HepG2 (cell line): Measurements from ENCODE around the gene HTRA2. TPM values are rescaled to one million over a fixed set of nuclear protein-coding genes. Genes with fewer than 3 reads are reported as not detected.
A peak's percentile ranks its signal among the peaks of the same experiment; 100 is the strongest.

Experiments
- ATAC-seq: fragments of 200-7000 bp; cut with Tn5 transposase; 3 replicates; pipeline ENCODE4 v1.9.1; 2020; ENCODE audit warnings: mild to moderate bottlenecking, moderate library complexity
- BruUV-seq: library from RNA; stranded (reverse); fragments of 400-500 nt; replicated peaks from 2 replicates; lab custom pipeline; 2021; lab: Mats Ljungman, UMichigan
- CTCF ChIA-PET: fragments of 300-600 bp; formaldehyde crosslinking; extraction: SDS; loops from one replicate; lab custom pipeline; 2021; ENCODE audit warnings: low total read pairs, inconsistent platforms, low intra/inter-chr PET ratio; lab: Yijun Ruan, JAX
- POLR2A ChIA-PET: fragments of 350-600 bp; sonication (Branson Sonifier 250); formaldehyde crosslinking; loops from one replicate; lab custom pipeline; 2020; ENCODE audit warnings: antibody characterized with exemption, inconsistent platforms; lab: Yijun Ruan, JAX
- DNase-seq: peaks from one replicate; pipeline ENCODE4 v3.0.0-alpha.2; 2015; ENCODE audit warnings: low spot score
- FAIRE-seq: peaks from 3 replicates; lab custom pipeline; 2011; peaks lifted over from hg19 to GRCh38; lab: Jason Lieb, UNC
- H2AFZ ChIP-seq: one replicate; pipeline ENCODE4 v1.6.1; 2011; ENCODE audit warnings: low read length, inconsistent platforms
- H3K27ac ChIP-seq: fragments of 300-600 bp; 3 replicates; pipeline ENCODE4 v1.8.0; 2011; ENCODE audit warnings: mixed run types, mild to moderate bottlenecking, mixed read lengths, low read length, inconsistent platforms; ENCODE audit not compliant: insufficient read depth; ENCODE audit errors: extremely low read length
- H3K27me3 ChIP-seq, 2 experiments: fragments of 200-600 bp in 1 of 2; 2 replicates in 1 of 2; 3 replicates in 1 of 2; pipeline versions ENCODE4 v1.6.0 to v1.8.0; 2011; ENCODE audit warnings: low read length in 2 of 2, mild to moderate bottlenecking in 2 of 2, moderate library complexity in 2 of 2, inconsistent platforms in 1 of 2; ENCODE audit not compliant: insufficient read depth in 2 of 2, control insufficient read depth in 1 of 2
- H3K36me3 ChIP-seq, 2 experiments: fragments of 200-600 bp in 1 of 2; replicated peaks in 1 of 2; 2 replicates in 1 of 2; 3 replicates in 1 of 2; pipeline versions ENCODE4 v1.5.1 to v1.8.0; 2011; ENCODE audit warnings: low read length in 2 of 2, inconsistent platforms in 1 of 2; ENCODE audit not compliant: insufficient read depth in 2 of 2, control insufficient read depth in 1 of 2
- H3K4me1 ChIP-seq: 2 replicates; pipeline ENCODE4 v1.5.1; 2012; ENCODE audit warnings: low read length, inconsistent platforms; ENCODE audit not compliant: insufficient read depth
- H3K4me2 ChIP-seq: 2 replicates; pipeline ENCODE4 v1.6.0; 2011; ENCODE audit warnings: low read depth, low read length, inconsistent platforms
- H3K4me3 ChIP-seq, 3 experiments: fragments of 200-600 bp in 1 of 3; sonication (generic), shearing (Covaris generic) in 1 of 3; replicated peaks in 1 of 3; 2 replicates each; pipeline ENCODE4 v1.5.1; 2011 to 2016; ENCODE audit warnings: low read length in 3 of 3, inconsistent platforms in 2 of 3, low read depth in 2 of 3, mild to moderate bottlenecking in 2 of 3, control low read depth in 1 of 3, mixed read lengths in 1 of 3; ENCODE audit not compliant: insufficient read depth in 1 of 3
- H3K79me2 ChIP-seq: one replicate; pipeline ENCODE4 v1.6.1; 2011; ENCODE audit warnings: low read length, inconsistent platforms; ENCODE audit not compliant: insufficient read depth
- H3K9ac ChIP-seq: 2 replicates; pipeline ENCODE4 v1.6.0; 2011; ENCODE audit warnings: mild to moderate bottlenecking, low read depth, low read length, inconsistent platforms; ENCODE audit not compliant: insufficient read depth
- H3K9me3 ChIP-seq: 2 replicates; pipeline ENCODE4 v1.5.1; 2012; ENCODE audit warnings: mild to moderate bottlenecking, low read length
- H4K20me1 ChIP-seq: 2 replicates; pipeline ENCODE4 v1.6.0; 2011; ENCODE audit warnings: inconsistent platforms, mild to moderate bottlenecking, low read length, moderate library complexity; ENCODE audit not compliant: insufficient read depth
- CHD2 ChIP-seq: IDR thresholded peaks from 2 replicates; pipeline ENCODE4 v1.6.1; 2011; ENCODE audit warnings: low read depth, low read length, improper control_type of control experiment
- FOSL2 ChIP-seq: sonication (generic); formaldehyde crosslinking; IDR thresholded peaks from 2 replicates; pipeline ENCODE4 v1.4.0; 2020; ENCODE audit warnings: missing genetic modification reagents
- FOXJ3 ChIP-seq: sonication (generic); formaldehyde crosslinking; IDR thresholded peaks from 2 replicates; pipeline ENCODE4 v1.4.0; 2020; ENCODE audit warnings: missing genetic modification reagents, mild to moderate bottlenecking, borderline replicate concordance
- IRF9 ChIP-seq: sonication (generic); formaldehyde crosslinking; IDR thresholded peaks from 2 replicates; pipeline ENCODE4 v1.8.0; 2022; ENCODE audit warnings: missing genetic modification reagents, mild to moderate bottlenecking, borderline replicate concordance
- MTA3 ChIP-seq: sonication (generic); formaldehyde crosslinking; IDR thresholded peaks from 2 replicates; pipeline ENCODE4 v1.4.0; 2020; ENCODE audit warnings: missing genetic modification reagents
- TBX2 ChIP-seq: sonication (generic); formaldehyde crosslinking; IDR thresholded peaks from 2 replicates; pipeline ENCODE4 v1.5.0; 2020; ENCODE audit warnings: missing genetic modification reagents, mild to moderate bottlenecking, borderline replicate concordance
- TBX3 ChIP-seq: fragments of 450-650 bp; IDR thresholded peaks from 2 replicates; pipeline ENCODE4 v1.6.1; 2017; ENCODE audit warnings: antibody characterized with exemption, mild to moderate bottlenecking, inconsistent platforms, borderline replicate concordance
- ZBTB43 ChIP-seq: sonication (generic); formaldehyde crosslinking; conservative IDR thresholded peaks from 2 replicates; pipeline ENCODE4 v1.4.0; 2020; ENCODE audit warnings: missing genetic modification reagents
- ZNF33A ChIP-seq: sonication (generic); formaldehyde crosslinking; IDR thresholded peaks from 2 replicates; pipeline ENCODE4 v1.5.1; 2020; ENCODE audit warnings: missing genetic modification reagents, mild to moderate bottlenecking, moderate library complexity, borderline replicate concordance
- WGBS: methylation state at CpG from one replicate; pipeline ENCODE4 v1.1.6; 2017; ENCODE audit warnings: low lambda C conversion rate; 5-methylcytosine and 5-hydroxymethylcytosine counted together
- in situ Hi-C: cut with HindIII; loops from 2 replicates; pipeline ENCODE4 v1.10.0; 2017; ENCODE audit warnings: low pct_unique_long_range_greater_than_20kb; ENCODE audit not compliant: extremely low pct_ligation_motif_present
- intact Hi-C: fragments of 100-400 bp; cut with micrococcal nuclease; formaldehyde crosslinking; loops from one replicate; pipeline ENCODE4 v1.10.0; 2022; ENCODE audit not compliant: unreplicated experiment
- polyA plus RNA-seq, 8 experiments: library from polyadenylated mRNA; depleted of rRNA in 3 of 8; stranded (reverse) in 7 of 8; unstranded in 1 of 8; fragments of >200 nt; fragmentation: Illumina TruSeq in 4 of 8; extraction: Trizol in 4 of 8; gene quantifications; 2 replicates each; pipeline versions ENCODE4 v1.2.1 to v1.2.3, GENCODE V29; 2011 to 2016; ENCODE audit warnings: low read depth in 4 of 8, missing spikeins in 1 of 8, mixed read lengths in 1 of 8; ENCODE audit not compliant: insufficient read depth in 1 of 8
- total RNA-seq, 5 experiments: library from RNA; depleted of rRNA; stranded (reverse); fragments of >200 nt; fragmentation: Illumina TruSeq; extraction: Trizol; gene quantifications; 2 replicates each; pipeline ENCODE4 v1.2.3, GENCODE V29; 2016; ENCODE audit warnings: low read depth in 1 of 5
- TF ChIP-seq, protein P1 (sequence below): IDR thresholded peaks from 2 replicates; pipeline ENCODE4 v1.6.1; 2012; ENCODE audit warnings: low read depth, low read length, improper control_type of control experiment

The HTRA2 gene
- total and polyA plus RNA-seq, 2 of the 13 experiments (the other 11 are each of a cell fraction or from before 2014, with no cell fraction given): 47.7 to 50.3 TPM

DNA sequence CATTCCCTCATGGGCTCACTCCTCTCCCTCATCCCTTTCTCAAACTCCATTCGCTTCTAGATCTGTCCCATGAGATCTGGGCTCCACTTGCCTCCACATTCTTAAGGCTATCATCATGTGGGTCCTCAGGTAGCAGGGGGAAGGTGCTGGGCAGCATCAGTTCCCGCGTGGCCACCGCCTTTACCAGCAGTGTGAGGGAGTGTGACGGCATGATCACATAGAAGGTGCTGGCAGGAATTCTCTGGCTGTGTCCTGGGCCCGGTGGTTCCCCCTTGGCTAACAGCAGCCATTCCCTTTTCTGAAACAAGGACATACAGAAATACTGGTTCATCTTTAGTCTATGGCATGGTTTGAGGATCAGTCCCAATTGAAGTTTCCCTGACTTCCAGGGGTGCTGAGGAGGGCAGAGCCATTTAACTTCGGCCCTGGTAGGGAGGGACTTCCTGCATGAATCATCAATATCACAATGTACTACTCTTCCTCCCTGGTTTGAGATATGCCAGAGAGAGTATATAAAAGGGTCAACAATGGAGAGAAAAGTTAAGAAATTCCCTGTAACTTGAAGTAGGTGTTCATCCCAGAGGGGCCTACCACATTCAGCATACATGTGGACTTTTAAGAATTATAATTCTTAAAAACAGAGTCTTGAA lies 32.5 kb downstream of the HTRA2 start:
- Histone ChIP-seq H3K4me1 (peaks cover 13% of the 10 kb centered on the region; the same call in 1 of the 2 replicates), H3K9me3 (no peaks in the 10 kb centered on the region)
- FAIRE-seq (no peak), ATAC-seq (no peak), DNase-seq (no peak)
- TF ChIP-seq FOSL2 (CRISPR knock-in tag): 0 out of 2 replicates have a peak, but pooled peaks have one; percentile 22
- TF ChIP-seq MTA3: no peak
- TF ChIP-seq, all 625 proteins: peak for 1
- 10% methylated on average over 7 of the region's 7 CpGs for WGBS
- Histone ChIP-seq H2AFZ (no peak overlapping the region), H3K4me2 (no peak overlapping the region), H3K79me2 (no peaks in the 10 kb centered on the region), H3K36me3 (no peaks in the 10 kb centered on the region), H3K27ac (no peak overlapping the region), H3K9ac (no peak overlapping the region), H4K20me1 (no peaks in the 10 kb centered on the region), H3K27me3 (peaks cover 4 to 61% of the 10 kb centered on the region in 2 experiments; a peak in 4 of 5 replicates), H3K4me3 (no peak overlapping the region)
- ChIA-PET POLR2A (no interaction called here), CTCF (no interaction called here)
- BruUV-seq: no TSS peak
- in situ Hi-C loops: no loop called here
- intact Hi-C loops: no loop called here

DNA sequence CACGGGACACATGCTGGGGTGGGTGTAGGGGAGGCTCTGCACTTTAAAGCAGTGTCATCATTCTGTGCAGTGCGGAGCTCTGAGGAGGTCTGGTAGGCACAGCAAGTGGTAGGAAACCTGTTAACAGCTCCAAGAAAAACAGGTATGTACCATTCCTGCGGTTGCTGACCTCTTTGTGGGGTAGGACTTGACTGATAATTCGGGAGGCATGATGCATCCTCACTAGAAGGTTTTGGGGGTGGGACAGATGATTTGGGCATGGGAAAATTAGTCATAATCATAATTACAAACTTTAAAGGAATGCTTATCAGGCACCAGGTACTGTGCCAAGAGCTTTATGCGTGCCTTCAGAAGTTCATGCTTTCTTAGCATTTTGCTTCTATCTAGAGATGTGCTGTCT lies 34.5 kb downstream of the HTRA2 start:
- Histone ChIP-seq H3K4me1 (no peaks in the 10 kb centered on the region; the same call in 1 of the 2 replicates), H3K4me3 (no peak overlapping the region), H3K36me3 (no peaks in the 10 kb centered on the region), H3K4me2 (no peak overlapping the region), H3K9me3 (no peaks in the 10 kb centered on the region), H2AFZ (no peak overlapping the region), H3K79me2 (no peaks in the 10 kb centered on the region), H3K27me3 (peaks cover 3 to 64% of the 10 kb centered on the region in 2 experiments; a peak in 4 of 5 replicates), H3K9ac (no peak overlapping the region), H4K20me1 (no peaks in the 10 kb centered on the region), H3K27ac (no peak overlapping the region)
- DNase-seq (no peak), ATAC-seq (no peak), FAIRE-seq (no peak)
- POLR2A ChIA-PET: no interaction called here
- BruUV-seq: no TSS peak
- WGBS: 24% methylated on average over 5 of the region's 5 CpGs
- intact Hi-C loops (no loop called here), in situ Hi-C loops (no loop called here)
- CTCF ChIA-PET: no interaction called here
- no peak for TF ChIP-seq TBX2 (CRISPR knock-in tag)
- TF ChIP-seq ZNF33A (CRISPR knock-in tag): no peak
- TF ChIP-seq IRF9 (CRISPR knock-in tag): no peak
- TF ChIP-seq, protein P1, sequence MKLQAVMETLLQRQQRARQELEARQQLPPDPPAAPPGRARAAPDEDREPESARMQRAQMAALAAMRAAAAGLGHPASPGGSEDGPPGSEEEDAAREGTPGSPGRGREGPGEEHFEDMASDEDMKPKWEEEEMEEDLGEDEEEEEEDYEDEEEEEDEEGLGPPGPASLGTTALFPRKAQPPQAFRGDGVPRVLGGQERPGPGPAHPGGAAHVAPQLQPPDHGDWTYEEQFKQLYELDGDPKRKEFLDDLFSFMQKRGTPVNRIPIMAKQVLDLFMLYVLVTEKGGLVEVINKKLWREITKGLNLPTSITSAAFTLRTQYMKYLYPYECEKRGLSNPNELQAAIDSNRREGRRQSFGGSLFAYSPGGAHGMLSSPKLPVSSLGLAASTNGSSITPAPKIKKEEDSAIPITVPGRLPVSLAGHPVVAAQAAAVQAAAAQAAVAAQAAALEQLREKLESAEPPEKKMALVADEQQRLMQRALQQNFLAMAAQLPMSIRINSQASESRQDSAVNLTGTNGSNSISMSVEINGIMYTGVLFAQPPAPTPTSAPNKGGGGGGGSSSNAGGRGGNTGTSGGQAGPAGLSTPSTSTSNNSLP: no peak
- no peak for TF ChIP-seq TBX3
- no peak for TF ChIP-seq CHD2
- no peak for TF ChIP-seq ZBTB43
- no peak for TF ChIP-seq FOXJ3 (CRISPR knock-in tag)
